PC-3 (cell line): ENCODE measurements around the gene CARMIL1. TPM values are rescaled to one million over a fixed set of nuclear protein-coding genes. Genes with fewer than 3 reads are reported as not detected.

Experiments used
- ATAC-seq: fragments of 200-7000 bp; cut with Tn5 transposase; 2 replicates; pipeline ENCODE4 v1.9.1; 2020; ENCODE audit warnings: mild to moderate bottlenecking, moderate library complexity
- BruUV-seq: library from RNA; stranded (reverse); fragments of 400-500 nt; replicated peaks from 2 replicates; lab custom pipeline; 2021; lab: Mats Ljungman, UMichigan
- CTCF ChIA-PET: fragments of 300-600 bp; sonication (Branson Sonifier 250); formaldehyde crosslinking; loops from one replicate; lab custom pipeline; 2022; ENCODE audit warnings: antibody characterized with exemption; lab: Charles Lee
- POLR2A ChIA-PET: fragments of 300-600 bp; sonication (Branson Sonifier 250); formaldehyde crosslinking; loops from one replicate; lab custom pipeline; 2022; ENCODE audit warnings: antibody characterized with exemption; ENCODE audit not compliant: unreplicated experiment; lab: Charles Lee
- DNase-seq: peaks from one replicate; pipeline ENCODE4 v3.0.0-alpha.2; 2015
- H2AFZ ChIP-seq: fragments of 300-600 bp; sonication (generic); 2 replicates; pipeline ENCODE4 v1.6.0; 2016; ENCODE audit warnings: antibody characterized with exemption, low read length
- H3F3A ChIP-seq: fragments of 300-600 bp; sonication (generic); one replicate; pipeline ENCODE4 v1.6.0; 2017; ENCODE audit warnings: antibody characterized with exemption, low read length, control low read depth, mild to moderate bottlenecking; ENCODE audit not compliant: unreplicated experiment
- H3K27ac ChIP-seq: fragments of 300-600 bp; sonication (generic); 2 replicates; pipeline ENCODE4 v1.5.1; 2016; ENCODE audit warnings: mild to moderate bottlenecking, low read length
- H3K27me3 ChIP-seq: fragments of 300-600 bp; sonication (generic); 2 replicates; pipeline ENCODE4 v1.6.1; 2016; ENCODE audit warnings: low read length, mixed read lengths
- H3K36me3 ChIP-seq: fragments of 300-600 bp; sonication (generic); 2 replicates; pipeline ENCODE4 v1.6.1; 2016; ENCODE audit warnings: low read depth, mixed run types, low read length, mixed read lengths
- H3K4me1 ChIP-seq: fragments of 300-600 bp; sonication (generic); 2 replicates; pipeline ENCODE4 v1.5.1; 2016; ENCODE audit warnings: low read length; ENCODE audit not compliant: insufficient read depth
- H3K4me2 ChIP-seq: fragments of 300-600 bp; sonication (generic); 2 replicates; pipeline ENCODE4 v1.6.0; 2016; ENCODE audit warnings: low read length
- H3K4me3 ChIP-seq: fragments of 300-600 bp; sonication (generic); 2 replicates; pipeline ENCODE4 v1.5.1; 2016; ENCODE audit warnings: mild to moderate bottlenecking, low read length, mixed read lengths
- H3K79me2 ChIP-seq: fragments of 300-600 bp; sonication (generic); 2 replicates; pipeline ENCODE4 v1.6.1; 2017; ENCODE audit warnings: low read length, mixed read lengths
- H3K9ac ChIP-seq: fragments of 300-600 bp; sonication (generic); 2 replicates; pipeline ENCODE4 v1.6.0; 2016; ENCODE audit warnings: mild to moderate bottlenecking, low read length
- H3K9me2 ChIP-seq: fragments of 300-600 bp; sonication (generic); replicated peaks from 2 replicates; pipeline ENCODE4 v1.6.1; 2016; ENCODE audit warnings: mixed run types, low read length, mixed read lengths
- H3K9me3 ChIP-seq: fragments of 300-600 bp; sonication (generic); 2 replicates; pipeline ENCODE4 v1.6.1; 2016; ENCODE audit warnings: low read length, mixed read lengths
- H4K20me1 ChIP-seq: fragments of 300-600 bp; sonication (generic); 2 replicates; pipeline ENCODE4 v1.6.1; 2016; ENCODE audit warnings: low read length, mixed read lengths
- EZH2 ChIP-seq: fragments of 300-600 bp; sonication (generic); IDR thresholded peaks from one replicate; pipeline ENCODE4 v1.6.1; 2017; ENCODE audit warnings: antibody characterized with exemption, mild to moderate bottlenecking, low read length; ENCODE audit not compliant: unreplicated experiment
- EZH2phosphoT487 ChIP-seq: fragments of 300-600 bp; sonication (generic); IDR thresholded peaks from 2 replicates; pipeline ENCODE4 v1.6.1; 2018; ENCODE audit warnings: mild to moderate bottlenecking, antibody characterized with exemption, low read length, borderline replicate concordance
- intact Hi-C: fragments of 100-400 bp; cut with micrococcal nuclease; formaldehyde crosslinking; loops from 2 replicates; pipeline ENCODE4 v1.9.0; 2023
- total RNA-seq: library from RNA; depleted of rRNA; stranded (reverse); fragments of >200 nt; gene quantifications from 2 replicates; pipeline ENCODE4 v1.2.3, GENCODE V29; 2014
- TF ChIP-seq, protein P1 (sequence below): fragments of 300-600 bp; sonication (generic); conservative IDR thresholded peaks from 2 replicates; pipeline ENCODE4 v1.5.1; 2017; ENCODE audit warnings: antibody characterized with exemption, low read depth, mild to moderate bottlenecking, low read length

CARMIL1 gene
- total RNA-seq, 1 experiment from 2014 or later: 22.0 TPM

DNA sequence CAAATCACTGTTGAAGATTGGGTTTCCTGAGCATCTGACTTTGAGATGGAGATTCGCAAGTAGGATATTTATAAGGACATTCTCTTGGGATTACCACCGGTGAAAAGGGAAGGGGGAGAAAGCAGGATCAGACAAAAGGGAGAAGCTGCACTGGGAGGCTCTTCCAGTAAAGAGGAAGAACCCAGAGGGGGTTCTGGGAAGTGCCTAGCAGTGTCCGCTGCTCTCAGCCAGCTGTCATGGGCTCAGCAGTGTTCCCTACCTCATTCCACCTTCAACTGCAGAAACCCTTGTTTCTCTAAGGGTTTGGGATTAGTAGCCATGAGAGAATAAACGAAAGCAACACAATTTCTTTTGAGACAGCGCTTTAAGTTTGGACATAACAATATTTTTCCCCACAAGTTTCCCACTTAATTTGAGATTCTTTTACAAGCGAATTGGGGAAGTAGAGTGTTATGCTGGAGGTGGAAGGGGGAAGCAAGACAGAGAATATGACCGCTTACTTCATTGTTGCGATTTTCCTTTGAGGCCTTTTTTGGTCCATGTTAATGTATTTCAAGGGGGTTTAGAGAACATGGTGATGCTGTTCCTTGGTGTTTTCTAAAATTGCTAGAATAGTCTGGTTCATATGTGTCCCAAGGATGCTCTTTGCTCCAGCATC is 218.3 kb downstream of the CARMIL1 start:
- Histone ChIP-seq H3K79me2 (no peaks in the 10 kb centered on the region), H3F3A (no peaks in the 10 kb centered on the region), H3K9ac (no peak overlapping the region), H3K27me3 (no peaks in the 10 kb centered on the region), H3K9me3 (no peaks in the 10 kb centered on the region), H3K4me2 (no peak overlapping the region), H2AFZ (no peak overlapping the region), H3K4me3 (no peak overlapping the region), H4K20me1 (no peaks in the 10 kb centered on the region), H3K4me1 (peaks cover 17% of the 10 kb centered on the region), H3K36me3 (no peaks in the 10 kb centered on the region), H3K9me2 (no peaks in the 10 kb centered on the region), H3K27ac (no peak overlapping the region)
- TF ChIP-seq, protein P1, sequence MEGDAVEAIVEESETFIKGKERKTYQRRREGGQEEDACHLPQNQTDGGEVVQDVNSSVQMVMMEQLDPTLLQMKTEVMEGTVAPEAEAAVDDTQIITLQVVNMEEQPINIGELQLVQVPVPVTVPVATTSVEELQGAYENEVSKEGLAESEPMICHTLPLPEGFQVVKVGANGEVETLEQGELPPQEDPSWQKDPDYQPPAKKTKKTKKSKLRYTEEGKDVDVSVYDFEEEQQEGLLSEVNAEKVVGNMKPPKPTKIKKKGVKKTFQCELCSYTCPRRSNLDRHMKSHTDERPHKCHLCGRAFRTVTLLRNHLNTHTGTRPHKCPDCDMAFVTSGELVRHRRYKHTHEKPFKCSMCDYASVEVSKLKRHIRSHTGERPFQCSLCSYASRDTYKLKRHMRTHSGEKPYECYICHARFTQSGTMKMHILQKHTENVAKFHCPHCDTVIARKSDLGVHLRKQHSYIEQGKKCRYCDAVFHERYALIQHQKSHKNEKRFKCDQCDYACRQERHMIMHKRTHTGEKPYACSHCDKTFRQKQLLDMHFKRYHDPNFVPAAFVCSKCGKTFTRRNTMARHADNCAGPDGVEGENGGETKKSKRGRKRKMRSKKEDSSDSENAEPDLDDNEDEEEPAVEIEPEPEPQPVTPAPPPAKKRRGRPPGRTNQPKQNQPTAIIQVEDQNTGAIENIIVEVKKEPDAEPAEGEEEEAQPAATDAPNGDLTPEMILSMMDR: no peak
- TF ChIP-seq EZH2 (no peak), EZH2phosphoT487 (no peak)
- intact Hi-C loops: no loop called here
- ATAC-seq (no peak), DNase-seq (no peak)
- BruUV-seq: no TSS peak
- CTCF ChIA-PET: no interaction called here
- POLR2A ChIA-PET: no interaction called here

DNA sequence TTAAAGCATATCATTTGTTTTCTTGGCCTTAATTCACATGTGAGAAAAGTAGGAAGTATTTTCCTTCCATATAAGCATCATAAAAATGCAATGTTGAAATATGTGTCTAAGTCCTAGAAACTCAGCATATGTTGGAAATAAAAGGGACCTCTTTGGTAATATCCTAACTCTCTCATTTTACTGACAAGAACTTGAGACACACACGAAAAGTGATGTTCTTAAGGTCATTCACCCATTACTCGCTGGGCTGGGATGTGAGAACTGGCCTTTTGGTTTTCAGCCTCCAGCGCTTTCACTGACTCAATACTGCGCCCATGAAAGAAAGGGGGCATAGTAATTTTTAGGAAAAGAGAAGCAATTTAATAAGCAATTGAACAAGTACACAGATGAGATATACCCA is 219.3 kb downstream of the CARMIL1 start:
- no peaks in the 10 kb centered on the region for H3K36me3 ChIP-seq
- H4K20me1 ChIP-seq: no peaks in the 10 kb centered on the region
- H3K4me3 ChIP-seq: no peak overlapping the region
- BruUV-seq: no TSS peak
- peaks cover 17% of the 10 kb centered on the region for H3K4me1 ChIP-seq
- ChIA-PET CTCF (no interaction called here), POLR2A (no interaction called here)
- H3K27me3 ChIP-seq: no peaks in the 10 kb centered on the region
- no peaks in the 10 kb centered on the region for H3K9me3 ChIP-seq
- H2AFZ ChIP-seq: no peak overlapping the region
- H3K79me2 ChIP-seq: no peaks in the 10 kb centered on the region
- H3K27ac ChIP-seq: no peak overlapping the region
- DNase-seq (no peak), ATAC-seq (no peak)
- H3K4me2 ChIP-seq: no peak overlapping the region
- H3K9ac ChIP-seq: no peak overlapping the region
- intact Hi-C loops: no loop called here
- no peak for TF ChIP-seq EZH2
- TF ChIP-seq, protein P1: no peak
- no peak for TF ChIP-seq EZH2phosphoT487
- no peaks in the 10 kb centered on the region for H3K9me2 ChIP-seq
- H3F3A ChIP-seq: no peaks in the 10 kb centered on the region

DNA sequence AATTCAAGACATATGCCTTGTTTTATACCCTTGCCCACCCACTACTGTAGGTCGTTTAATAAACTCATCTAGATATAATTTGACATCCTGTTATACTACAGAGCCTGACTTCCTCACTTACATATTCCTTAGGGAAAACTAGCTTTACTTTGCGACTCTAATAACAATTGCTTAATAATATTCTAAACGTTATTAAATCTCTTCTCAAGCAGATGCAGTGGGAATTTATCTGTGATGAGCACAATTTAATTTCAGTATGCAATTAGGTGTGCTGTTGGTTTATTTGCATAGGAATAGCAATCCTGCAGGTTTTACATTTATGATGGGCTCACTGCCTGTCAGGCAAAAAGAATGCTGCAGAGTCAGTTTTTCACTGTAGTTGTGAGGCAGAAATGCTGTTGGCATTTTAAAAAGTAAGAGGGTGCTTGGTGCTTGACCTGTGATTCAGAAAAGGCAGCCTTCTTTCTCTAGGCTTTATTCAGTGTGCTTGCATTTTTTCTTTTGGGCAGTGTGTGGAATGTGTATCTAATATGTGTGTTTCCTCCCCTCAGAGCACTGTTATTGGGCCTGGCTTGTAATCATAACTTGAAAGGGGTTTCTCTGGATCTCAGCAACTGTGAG is 220.6 kb downstream of the CARMIL1 start:
- ChIA-PET CTCF (no interaction called here), POLR2A (no interaction called here)
- no TSS peak for BruUV-seq
- H4K20me1 ChIP-seq: no peaks in the 10 kb centered on the region
- no peak for TF ChIP-seq EZH2phosphoT487
- TF ChIP-seq EZH2: no peak
- TF ChIP-seq, protein P1: no peak
- no peaks in the 10 kb centered on the region for H3K79me2 ChIP-seq
- H3K36me3 ChIP-seq: no peaks in the 10 kb centered on the region
- H3F3A ChIP-seq: no peaks in the 10 kb centered on the region
- intact Hi-C loops: no loop called here
- no peak overlapping the region for H2AFZ ChIP-seq
- no peak overlapping the region for H3K9ac ChIP-seq
- H3K9me2 ChIP-seq: no peaks in the 10 kb centered on the region
- DNase-seq (peak; percentile 90), ATAC-seq (peak; percentile 76)
- H3K4me2 ChIP-seq: peak overlapping the region; percentile 67
- peaks cover 23% of the 10 kb centered on the region for H3K4me1 ChIP-seq
- no peaks in the 10 kb centered on the region for H3K27me3 ChIP-seq
- no peak overlapping the region for H3K4me3 ChIP-seq
- H3K27ac ChIP-seq: peak overlapping the region; percentile 31
- no peaks in the 10 kb centered on the region for H3K9me3 ChIP-seq
